Sigmoid colon (tissue), 4 donors: Measurements from ENCODE around the gene L3MBTL1.

ENCODE experiments used
- EP300 ChIP-seq, 4 donors: sonication (generic); formaldehyde crosslinking; IDR thresholded peaks; one replicate each; pipeline ENCODE4 v1.6.1; 2017; ENCODE audit warnings: antibody characterized with exemption in 4 of 4
- POLR2A ChIP-seq, 2 donors: fragments of 450-650 bp; IDR thresholded peaks; one replicate each; pipeline ENCODE4 v1.6.1; 2016; ENCODE audit warnings: antibody characterized with exemption in 2 of 2, mild to moderate bottlenecking in 2 of 2, moderate library complexity in 2 of 2
- POLR2AphosphoS5 ChIP-seq, 4 donors: sonication (generic); formaldehyde crosslinking; IDR thresholded peaks; one replicate each; pipeline ENCODE4 v1.6.1; 2017; ENCODE audit warnings: antibody characterized with exemption in 4 of 4
- TF ChIP-seq, protein P1 (sequence below), 4 experiments: fragments of 450-650 bp in 3 of 4; fragments of 200-600 bp in 1 of 4; IDR thresholded peaks; one replicate each; pipeline ENCODE4 v1.5.1; 2016 to 2019; ENCODE audit warnings: antibody characterized with exemption in 4 of 4, mild to moderate bottlenecking in 3 of 4, moderate library complexity in 2 of 4

DNA sequence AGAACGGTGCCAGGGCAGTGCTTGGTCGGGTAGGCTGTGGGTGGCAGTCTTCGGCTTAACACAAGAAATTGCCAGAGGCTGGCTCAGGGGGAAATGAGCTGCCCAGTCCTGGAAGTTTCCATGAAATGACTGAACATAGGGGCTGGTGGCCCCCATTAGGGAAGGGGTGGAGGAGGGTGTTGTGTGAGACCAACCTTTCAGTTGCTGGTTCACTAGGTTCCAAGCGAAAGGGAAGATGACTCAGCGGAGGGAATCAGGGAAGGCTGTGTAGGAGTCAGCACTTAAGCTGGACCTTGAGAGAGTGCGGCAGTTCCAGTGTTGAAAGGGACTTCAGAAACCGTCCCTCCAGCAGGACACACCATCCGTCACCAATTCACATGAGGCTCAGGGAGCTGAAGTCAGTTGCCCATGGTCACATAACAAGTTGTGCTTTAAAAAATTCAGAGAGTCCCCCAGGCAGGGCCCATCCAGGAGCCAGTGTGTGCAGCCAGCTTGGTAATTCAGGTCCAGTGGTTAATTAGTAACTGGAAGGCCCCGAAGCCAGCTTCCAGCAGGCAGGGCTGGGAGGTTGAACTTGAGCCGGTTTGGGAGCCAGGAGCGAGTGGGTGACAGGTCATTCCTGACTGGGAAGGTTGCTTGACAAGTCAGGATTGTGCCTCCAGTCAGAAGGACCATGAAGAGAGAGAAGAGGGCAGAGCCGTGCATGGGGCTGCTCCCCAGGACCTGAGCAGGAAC lies 51.1 kb downstream of the L3MBTL1 start, which contains the start of gene SGK2:
- TF ChIP-seq, protein P1, sequence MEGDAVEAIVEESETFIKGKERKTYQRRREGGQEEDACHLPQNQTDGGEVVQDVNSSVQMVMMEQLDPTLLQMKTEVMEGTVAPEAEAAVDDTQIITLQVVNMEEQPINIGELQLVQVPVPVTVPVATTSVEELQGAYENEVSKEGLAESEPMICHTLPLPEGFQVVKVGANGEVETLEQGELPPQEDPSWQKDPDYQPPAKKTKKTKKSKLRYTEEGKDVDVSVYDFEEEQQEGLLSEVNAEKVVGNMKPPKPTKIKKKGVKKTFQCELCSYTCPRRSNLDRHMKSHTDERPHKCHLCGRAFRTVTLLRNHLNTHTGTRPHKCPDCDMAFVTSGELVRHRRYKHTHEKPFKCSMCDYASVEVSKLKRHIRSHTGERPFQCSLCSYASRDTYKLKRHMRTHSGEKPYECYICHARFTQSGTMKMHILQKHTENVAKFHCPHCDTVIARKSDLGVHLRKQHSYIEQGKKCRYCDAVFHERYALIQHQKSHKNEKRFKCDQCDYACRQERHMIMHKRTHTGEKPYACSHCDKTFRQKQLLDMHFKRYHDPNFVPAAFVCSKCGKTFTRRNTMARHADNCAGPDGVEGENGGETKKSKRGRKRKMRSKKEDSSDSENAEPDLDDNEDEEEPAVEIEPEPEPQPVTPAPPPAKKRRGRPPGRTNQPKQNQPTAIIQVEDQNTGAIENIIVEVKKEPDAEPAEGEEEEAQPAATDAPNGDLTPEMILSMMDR (IDR thresholded peaks at IDR 0.05): no peak
- TF ChIP-seq POLR2AphosphoS5 (IDR thresholded peaks at IDR 0.05) (no peak), POLR2A (IDR thresholded peaks at IDR 0.05) (no peak), EP300 (IDR thresholded peaks at IDR 0.05) (no peak)
